Brain microvascular endothelial cell (primary cell): ENCODE measurements around the gene PNLIP.

Experiments
- DNase-seq: peaks from one replicate; pipeline ENCODE4 v3.0.0-alpha.2; 2020
- H3K27ac ChIP-seq: fragments of 250-450 bp; sonication (Bioruptor Pico); 2 replicates; pipeline ENCODE4 v1.5.1; 2020; ENCODE audit warnings: mild to moderate bottlenecking, moderate library complexity
- H3K27me3 ChIP-seq: fragments of 250-450 bp; sonication (Bioruptor Pico); replicated peaks from 2 replicates; pipeline ENCODE4 v1.5.1; 2020; ENCODE audit warnings: mild to moderate bottlenecking
- H3K36me3 ChIP-seq: fragments of 250-450 bp; sonication (Bioruptor Pico); replicated peaks from 2 replicates; pipeline ENCODE4 v1.5.1; 2020; ENCODE audit warnings: mild to moderate bottlenecking
- H3K4me3 ChIP-seq: 2 replicates; pipeline ENCODE4 v1.5.1; 2011; ENCODE audit warnings: low read depth, mild to moderate bottlenecking, control low read depth, low read length, moderate library complexity
- CTCF ChIP-seq: IDR thresholded peaks from 2 replicates; pipeline ENCODE4 v1.5.1; 2011; ENCODE audit warnings: low read depth, mild to moderate bottlenecking, moderate library complexity, low read length, control low read depth, inconsistent platforms; ENCODE audit errors: missing control alignments
- in situ Hi-C: cut with HindIII; loops from 2 replicates; pipeline ENCODE4 v1.10.0; 2017; ENCODE audit warnings: low sequenced_read_pairs, low pct_ligation_motif_present

The PNLIP gene

DNA sequence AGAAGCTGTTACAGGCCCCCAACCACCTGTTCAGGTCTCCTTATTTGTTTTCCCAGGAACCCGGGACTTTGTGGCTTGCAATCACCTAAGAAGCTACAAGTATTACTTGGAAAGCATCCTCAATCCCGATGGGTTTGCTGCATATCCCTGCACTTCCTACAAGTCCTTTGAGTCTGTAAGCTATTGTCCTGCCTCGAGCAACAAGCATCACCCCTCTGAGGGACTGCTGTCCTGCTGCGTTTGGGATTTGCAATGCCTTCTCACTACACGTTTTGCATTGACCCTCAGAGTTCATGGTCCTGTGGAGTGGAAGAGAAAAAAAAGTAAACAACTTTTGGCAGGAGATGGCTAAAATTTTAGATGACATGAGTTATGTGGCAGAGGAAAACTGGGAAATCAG, 54.3 kb downstream of the PNLIP start:
- H3K27me3 ChIP-seq: no peaks in the 10 kb centered on the region
- no peak overlapping the region for H3K27ac ChIP-seq
- no peak overlapping the region for H3K4me3 ChIP-seq
- TF ChIP-seq CTCF: no peak
- in situ Hi-C loops: no loop called here
- H3K36me3 ChIP-seq: no peaks in the 10 kb centered on the region
- DNase-seq: no peak

GRCh38 chr10:116602648-116603400, 57.1 kb downstream of the PNLIP start:
- in situ Hi-C loops: no loop called here
- Histone ChIP-seq H3K27ac (no peak overlapping the region), H3K36me3 (no peaks in the 10 kb centered on the region), H3K27me3 (no peaks in the 10 kb centered on the region), H3K4me3 (no peak overlapping the region)
- DNase-seq: no peak
- TF ChIP-seq CTCF: no peak

DNA sequence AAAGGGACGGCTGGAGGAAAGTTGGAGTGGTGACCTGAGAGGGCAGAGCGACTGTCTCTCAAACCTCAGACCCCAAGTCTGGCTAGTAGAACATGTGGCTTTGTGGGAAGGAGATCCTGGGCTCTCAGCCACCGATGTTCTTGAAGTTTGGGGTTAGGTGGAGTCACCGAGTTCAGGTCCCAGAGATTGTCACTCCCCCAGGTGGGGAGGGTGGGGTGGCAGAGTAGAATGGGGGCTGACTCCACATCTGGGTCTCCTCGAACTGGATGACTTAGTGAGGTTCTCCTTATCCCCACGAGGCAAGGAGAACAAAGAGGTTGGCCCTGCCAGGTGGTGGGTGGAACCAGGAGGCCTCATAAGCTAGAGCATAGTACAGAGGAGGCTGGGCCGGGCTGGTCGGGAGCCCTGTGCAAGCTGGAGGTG, 60.3 kb downstream of the PNLIP start:
- no peak for TF ChIP-seq CTCF
- Histone ChIP-seq H3K27ac (no peak overlapping the region), H3K27me3 (no peaks in the 10 kb centered on the region), H3K36me3 (no peaks in the 10 kb centered on the region), H3K4me3 (no peak overlapping the region)
- no peak for DNase-seq
- in situ Hi-C loops: no loop called here

DNA sequence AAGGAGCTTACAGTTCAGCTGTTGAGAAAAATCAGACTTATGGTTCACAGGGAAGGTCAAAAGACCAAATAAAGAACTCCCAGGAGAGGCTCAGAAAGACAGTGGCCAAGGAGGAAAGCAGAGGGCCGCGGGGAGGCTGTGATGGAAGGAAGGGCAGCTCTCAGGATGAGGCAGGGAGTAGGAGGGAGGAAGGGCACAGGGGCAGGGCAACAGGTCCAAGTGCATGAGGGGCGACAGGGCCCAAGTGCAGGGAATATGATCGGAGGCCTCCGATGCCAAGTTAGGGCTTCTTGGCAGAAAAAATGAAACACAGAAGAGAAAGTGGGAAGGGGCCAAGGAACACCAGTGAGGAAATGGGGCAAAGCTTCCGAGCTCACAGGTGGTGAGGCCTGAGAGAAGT, 61.6 kb downstream of the PNLIP start:
- TF ChIP-seq CTCF: no peak

DNA sequence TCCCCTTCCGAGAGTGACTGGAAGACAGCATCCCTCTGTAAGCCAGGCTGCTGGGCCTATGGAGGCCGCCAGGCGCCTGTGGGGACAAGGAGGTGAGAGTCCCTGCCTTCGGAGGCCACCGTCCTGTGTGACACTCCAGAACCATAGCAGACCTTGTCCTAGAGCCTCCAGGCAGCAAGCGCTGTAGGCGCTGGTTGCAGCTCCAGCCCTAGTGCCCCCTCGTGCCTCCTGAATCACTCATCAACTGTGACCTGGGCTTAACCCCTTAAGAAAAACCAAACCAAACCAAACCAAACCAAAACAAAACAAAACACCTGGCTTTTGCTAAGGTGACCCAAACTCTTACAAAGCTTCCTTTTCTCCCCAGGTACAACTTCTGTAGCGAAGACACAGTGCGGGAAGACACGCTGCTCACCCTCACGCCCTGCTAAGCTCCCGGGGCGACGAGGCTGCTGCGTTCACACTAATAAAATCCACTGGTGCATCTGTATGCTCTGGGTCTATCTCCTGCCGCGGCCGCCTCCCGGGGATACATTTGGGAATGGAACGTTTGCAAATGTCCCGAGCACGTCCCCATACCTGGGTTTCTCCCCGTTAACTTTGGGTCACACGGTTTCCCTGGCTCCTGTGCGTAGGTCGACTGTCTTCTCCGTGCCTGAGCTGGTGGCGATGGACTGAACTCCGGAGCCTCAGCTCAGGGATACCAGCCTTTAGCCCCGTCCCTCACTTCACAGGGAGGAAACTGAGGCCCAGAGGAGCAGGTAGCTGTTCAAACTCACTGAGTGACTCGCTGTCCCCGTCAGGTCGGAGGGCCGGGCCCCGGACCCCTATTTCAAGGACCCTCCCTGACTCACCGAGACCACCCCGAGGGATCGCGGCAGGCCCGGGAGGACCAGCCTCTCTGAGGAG, 63.2 kb downstream of the PNLIP start:
- H3K27me3 ChIP-seq: no peaks in the 10 kb centered on the region
- TF ChIP-seq CTCF: no peak
- in situ Hi-C loops: no loop called here
- H3K27ac ChIP-seq: no peak overlapping the region
- no peaks in the 10 kb centered on the region for H3K36me3 ChIP-seq
- H3K4me3 ChIP-seq: no peak overlapping the region
- no peak for DNase-seq

More for the DNA sequence above, 61.6 kb downstream of the PNLIP start:
- in situ Hi-C loops: no loop called here
- no peak overlapping the region for H3K4me3 ChIP-seq
- H3K27ac ChIP-seq: no peak overlapping the region
- no peaks in the 10 kb centered on the region for H3K27me3 ChIP-seq
- DNase-seq: no peak
- no peaks in the 10 kb centered on the region for H3K36me3 ChIP-seq
